Gastroesophageal sphincter (tissue), 4 donors: ENCODE results near the gene MYL6. TPM values are rescaled to one million over a fixed set of nuclear protein-coding genes. Genes with fewer than 3 reads are reported as not detected.

Experiments used
- ATAC-seq: fragments of 150-250 bp; one replicate; pipeline ENCODE4 v1.9.1; 2016; ENCODE audit warnings: mild to moderate bottlenecking, moderate library complexity
- H3K27ac ChIP-seq, 4 donors: fragments of 200-600 bp; sonication (generic) in 3 of 4; 1 replicate in 3 of 4; 2 replicates in 1 of 4; pipeline ENCODE4 v1.5.1; 2016 to 2019
- H3K27me3 ChIP-seq: fragments of 200-600 bp; sonication (generic); one replicate; pipeline ENCODE4 v1.5.1; 2019
- H3K36me3 ChIP-seq, 2 donors: fragments of 200-600 bp; sonication (generic); one replicate each; pipeline ENCODE4 v1.5.1; 2019; ENCODE audit warnings: control low read depth in 1 of 2
- H3K4me1 ChIP-seq, 3 donors: fragments of 200-600 bp; sonication (generic); 1 replicate in 2 of 3; 2 replicates in 1 of 3; pipeline ENCODE4 v1.5.1; 2016 to 2019; ENCODE audit warnings: control low read depth in 2 of 3
- H3K4me3 ChIP-seq, 2 donors: fragments of 200-600 bp; sonication (generic); one replicate each; pipeline ENCODE4 v1.5.1; 2019; ENCODE audit warnings: mild to moderate bottlenecking in 1 of 2, moderate library complexity in 1 of 2
- H3K9me3 ChIP-seq, 3 donors: fragments of 200-600 bp; sonication (generic); one replicate each; pipeline ENCODE4 v1.5.1; 2017 to 2019; ENCODE audit warnings: control low read depth in 2 of 3
- CTCF ChIP-seq, 4 experiments: fragments of 200-600 bp in 2 of 4; fragments of 450-650 bp in 2 of 4; sonication (generic) in 1 of 4; IDR thresholded peaks; one replicate each; pipeline ENCODE4 v1.5.1; 2017 to 2019; ENCODE audit warnings: antibody characterized with exemption in 4 of 4, mild to moderate bottlenecking in 2 of 4, moderate library complexity in 2 of 4
- EP300 ChIP-seq: sonication (generic); formaldehyde crosslinking; IDR thresholded peaks from one replicate; pipeline ENCODE4 v1.6.1; 2017; ENCODE audit warnings: antibody characterized with exemption, mild to moderate bottlenecking
- POLR2A ChIP-seq, 2 donors: fragments of 450-650 bp; IDR thresholded peaks; one replicate each; pipeline ENCODE4 v1.6.1; 2017; ENCODE audit warnings: antibody characterized with exemption in 2 of 2, mild to moderate bottlenecking in 2 of 2, moderate library complexity in 1 of 2
- POLR2AphosphoS5 ChIP-seq: sonication (generic); formaldehyde crosslinking; IDR thresholded peaks from one replicate; pipeline ENCODE4 v1.6.1; 2017; ENCODE audit warnings: antibody characterized with exemption
- WGBS, 2 donors: methylation state at CpG; one replicate each; pipeline ENCODE4 v1.1.5; 2018; ENCODE audit warnings: low coverage in 1 of 2; 5-methylcytosine and 5-hydroxymethylcytosine counted together
- total RNA-seq, 4 donors: library from RNA; depleted of rRNA; stranded (reverse); fragments of >200 nt; gene quantifications; one replicate each; pipeline ENCODE4 v1.1.0, GENCODE V29; 2016

The MYL6 gene
- total RNA-seq, 4 donors from 2014 or later: 5,300 to 6,545 (median 5,874) TPM

GRCh38 chr12:56202838-56203237 lies 44.7 kb downstream of the MYL6 start:
- Histone ChIP-seq H3K27ac (no peak overlapping the region), H3K27me3 (no peaks in the 10 kb centered on the region), H3K4me1 (peaks cover 0 to 17% (median 0%) of the 10 kb centered on the region in 3 donors), H3K36me3 (peaks cover under 1 to 39% of the 10 kb centered on the region in 2 donors), H3K4me3 (no peak overlapping the region), H3K9me3 (no peaks in the 10 kb centered on the region)
- 24 to 75% methylated on average over 2 of the region's 2 CpGs for WGBS, 2 donors
- TF ChIP-seq EP300: no peak
- TF ChIP-seq CTCF (IDR thresholded peaks at IDR 0.05): no peak
- no peak for TF ChIP-seq POLR2A (IDR thresholded peaks at IDR 0.05)
- TF ChIP-seq POLR2AphosphoS5: no peak
- ATAC-seq: no peak

GRCh38 chr12:56204275-56204674 lies 46.1 kb downstream of the MYL6 start:
- ATAC-seq: no peak
- Histone ChIP-seq H3K27me3 (no peaks in the 10 kb centered on the region), H3K36me3 (peaks cover 3 to 54% of the 10 kb centered on the region in 2 donors), H3K27ac (no peak overlapping the region), H3K4me1 (peaks cover 0 to 17% (median 0%) of the 10 kb centered on the region in 3 donors), H3K4me3 (no peak overlapping the region), H3K9me3 (no peaks in the 10 kb centered on the region)
- TF ChIP-seq POLR2AphosphoS5: no peak
- TF ChIP-seq CTCF (IDR thresholded peaks at IDR 0.05): no peak
- TF ChIP-seq EP300: no peak
- TF ChIP-seq POLR2A (IDR thresholded peaks at IDR 0.05): no peak

GRCh38 chr12:56205445-56205844 lies 47.3 kb downstream of the MYL6 start:
- H3K9me3 ChIP-seq: no peaks in the 10 kb centered on the region
- peak in 1 of 4 experiments; percentile 5 for TF ChIP-seq CTCF (IDR thresholded peaks at IDR 0.05)
- TF ChIP-seq EP300: no peak
- peaks cover 0 to 17% (median 0%) of the 10 kb centered on the region in 3 donors for H3K4me1 ChIP-seq
- H3K4me3 ChIP-seq: no peak overlapping the region
- no peaks in the 10 kb centered on the region for H3K27me3 ChIP-seq
- ATAC-seq: no peak
- H3K36me3 ChIP-seq: peaks cover 3 to 65% of the 10 kb centered on the region in 2 donors
- peak overlapping the region in 2 of 4 donors; percentile 34 to 35 for H3K27ac ChIP-seq

- Histone ChIP-seq H3K9me3 (no peaks in the 10 kb centered on the region), H3K36me3 (peaks cover 3 to 77% of the 10 kb centered on the region in 2 donors), H3K27me3 (no peaks in the 10 kb centered on the region), H3K4me1 (peaks cover 0 to 17% (median 0%) of the 10 kb centered on the region in 3 donors), H3K4me3 (no peak overlapping the region), H3K27ac (peak overlapping the region in 3 of 4 donors; percentile 18 to 35 (median 34))
- TF ChIP-seq POLR2AphosphoS5: no peak
- peak; percentile 29 to 77 (median 69) for TF ChIP-seq CTCF (IDR thresholded peaks at IDR 0.05)
- no peak for TF ChIP-seq POLR2A (IDR thresholded peaks at IDR 0.05)
- no peak for TF ChIP-seq EP300
- ATAC-seq: peak; percentile 61
- WGBS, 2 donors: 52 to 66% methylated on average over 4 to 6 of the region's 14 CpGs
Measured at GRCh38 chr12:56206452-56207166, 48.5 kb downstream of the MYL6 start.

- no peak overlapping the region for H3K27ac ChIP-seq
- H3K27me3 ChIP-seq: no peaks in the 10 kb centered on the region
- no peaks in the 10 kb centered on the region for H3K9me3 ChIP-seq
- peaks cover 0 to 14% (median 0%) of the 10 kb centered on the region in 3 donors for H3K4me1 ChIP-seq
- no peak overlapping the region for H3K4me3 ChIP-seq
- peaks cover 7 to 91% of the 10 kb centered on the region in 2 donors for H3K36me3 ChIP-seq
- TF ChIP-seq POLR2A (IDR thresholded peaks at IDR 0.05) (no peak), EP300 (no peak), POLR2AphosphoS5 (no peak), CTCF (IDR thresholded peaks at IDR 0.05) (no peak)
- WGBS, 2 donors: 29 to 70% methylated on average over 1 to 2 of the region's 6 CpGs
- no peak for ATAC-seq
Measured at GRCh38 chr12:56208006-56208405, 49.8 kb downstream of the MYL6 start.
